HUES64 (cell line): Measurements from ENCODE around the gene TNF.
"Not testable (repeated sequence)": the region's sequence is repeated elsewhere in the genome, so short reads cannot be mapped to it uniquely, and the experiment has no call there.

Experiments used
- H3K27ac ChIP-seq: 2 replicates; pipeline ENCODE4 v1.7.0; 2013; ENCODE audit warnings: low read depth, low read length, inconsistent platforms
- H3K27me3 ChIP-seq: 2 replicates; pipeline ENCODE4 v1.6.1; 2013; ENCODE audit warnings: mild to moderate bottlenecking, low read length; ENCODE audit not compliant: insufficient read depth
- H3K36me3 ChIP-seq: 2 replicates; pipeline ENCODE4 v1.6.1; 2013; ENCODE audit warnings: mild to moderate bottlenecking, low read length; ENCODE audit not compliant: insufficient read depth
- H3K4me1 ChIP-seq: 2 replicates; pipeline ENCODE4 v1.6.1; 2013; ENCODE audit warnings: mild to moderate bottlenecking, low read length, moderate library complexity; ENCODE audit not compliant: insufficient read depth
- H3K4me3 ChIP-seq: 2 replicates; pipeline ENCODE4 v1.5.1; 2013; ENCODE audit warnings: mild to moderate bottlenecking, low read length, moderate library complexity
- H3K9ac ChIP-seq: 2 replicates; pipeline ENCODE4 v1.6.1; 2013; ENCODE audit warnings: mild to moderate bottlenecking, low read depth, low read length
- H3K9me3 ChIP-seq: 2 replicates; pipeline ENCODE4 v1.6.1; 2013; ENCODE audit warnings: low read depth, low read length; ENCODE audit not compliant: insufficient read depth
- WGBS: fragments of 150-250, 120-280 bp; methylation state at CpG from one replicate; pipeline ENCODE4 v1.1.7; 2013; ENCODE audit warnings: missing lambda C conversion rate; 5-methylcytosine and 5-hydroxymethylcytosine counted together

TNF gene

DNA sequence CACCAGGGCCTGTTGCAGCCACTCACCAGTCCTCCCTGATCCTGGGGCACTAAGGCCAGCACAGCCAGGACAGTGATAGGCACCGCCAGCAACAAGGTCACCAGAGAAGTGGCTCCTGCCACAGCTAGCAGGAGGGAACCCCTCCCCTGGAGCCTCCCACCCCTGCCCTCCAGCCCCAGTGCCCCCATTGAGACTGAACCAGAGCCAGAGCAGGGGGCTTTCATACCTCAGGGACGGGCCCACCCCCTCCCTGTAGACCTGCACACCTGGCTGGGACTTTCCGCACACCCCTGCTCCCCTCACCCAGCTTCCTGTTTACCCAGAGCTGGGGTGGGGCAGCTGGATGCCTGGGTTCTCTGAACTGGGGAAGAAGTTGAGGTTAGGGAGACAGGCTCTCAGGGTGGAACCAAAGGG lies 6.9 kb downstream of the TNF start, which contains the start of gene LTB:
LTB (minus strand) TSS at position 195 of the 414 bp plus-strand sequence; CDS start at position 188, 7 bp downstream.
- Histone ChIP-seq H3K27ac (no peak within 1 kb of the TSS), H3K9me3 (no peaks in the 10 kb centered on the region), H3K36me3 (no peaks in the 10 kb centered on the region), H3K9ac (peak within 1 kb of the TSS; percentile 75), H3K27me3 (peaks cover 15% of the 10 kb centered on the region; the same call in 1 of the 2 replicates), H3K4me3 (peak within 1 kb of the TSS; percentile 92), H3K4me1 (peaks cover 15% of the 10 kb centered on the region)
- 88% methylated on average over 3 of the region's 3 CpGs for WGBS

DNA sequence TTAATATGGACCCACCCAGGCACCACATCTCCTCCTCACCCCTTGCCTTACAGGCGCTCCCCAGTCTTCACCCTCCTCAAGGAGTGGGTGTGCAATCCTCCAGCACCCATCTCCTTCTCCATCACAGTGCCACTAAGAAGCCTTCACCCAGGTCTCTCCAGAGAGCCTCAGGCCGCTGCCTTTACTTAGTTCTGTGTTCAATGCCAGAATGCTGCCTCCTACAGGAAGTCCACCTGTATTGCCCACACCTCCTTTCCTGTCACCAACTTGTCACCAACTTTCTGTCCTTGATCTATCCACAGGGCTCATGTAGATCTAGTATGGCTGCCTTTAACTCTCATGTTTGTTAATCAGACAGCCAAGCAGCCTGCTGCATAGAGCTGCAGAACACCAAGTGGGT lies 10.1 kb downstream of the TNF start:
- no peak overlapping the region for H3K9ac ChIP-seq
- H3K27me3 ChIP-seq, result peaks cover 11% of the 10 kb centered on the region; the same call in 1 of the 2 replicates
- H3K4me1 ChIP-seq, result peaks cover 5% of the 10 kb centered on the region; the same call in 1 of the 2 replicates
- no peaks in the 10 kb centered on the region for H3K36me3 ChIP-seq
- H3K27ac ChIP-seq, result no peak overlapping the region
- H3K4me3 ChIP-seq, result no peak overlapping the region
- WGBS, result 55% methylated on average over 2 of the region's 2 CpGs
- H3K9me3 ChIP-seq, result no peaks in the 10 kb centered on the region

DNA sequence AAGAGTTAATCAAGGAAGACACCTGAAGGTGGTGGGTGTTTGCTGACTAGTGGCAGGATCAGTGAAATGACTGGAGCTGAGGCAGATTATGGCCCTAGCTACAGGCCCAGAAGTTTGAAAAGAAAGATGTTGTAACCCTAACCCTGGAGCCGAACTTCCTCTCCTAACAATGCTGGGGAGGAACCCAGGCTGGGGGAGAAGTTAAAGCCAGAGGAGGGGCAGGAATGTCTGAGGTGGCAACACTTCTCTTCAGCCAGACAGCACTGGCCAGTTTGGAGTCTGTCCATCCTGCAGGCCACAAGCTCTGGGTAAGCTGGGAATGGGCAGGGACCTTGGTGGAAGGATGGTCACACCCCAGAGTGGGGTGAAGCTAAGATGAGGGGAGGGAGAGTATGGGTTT lies 10.6 kb downstream of the TNF start, which contains the start of gene LST1:
LST1 (plus strand) TSS at position 270 of the 400 bp plus-strand sequence. CDS start 1,023 bp downstream, outside the sequence.
- WGBS, result 67% methylated on average over 1 of the region's 1 CpG
- Histone ChIP-seq H3K27ac (no peak within 1 kb of the TSS), H3K4me1 (peaks cover 5% of the 10 kb centered on the region; the same call in 1 of the 2 replicates), H3K9me3 (no peaks in the 10 kb centered on the region), H3K4me3 (no peak within 1 kb of the TSS), H3K27me3 (peaks cover 9% of the 10 kb centered on the region; the same call in 1 of the 2 replicates), H3K36me3 (no peaks in the 10 kb centered on the region), H3K9ac (no peak within 1 kb of the TSS)

DNA sequence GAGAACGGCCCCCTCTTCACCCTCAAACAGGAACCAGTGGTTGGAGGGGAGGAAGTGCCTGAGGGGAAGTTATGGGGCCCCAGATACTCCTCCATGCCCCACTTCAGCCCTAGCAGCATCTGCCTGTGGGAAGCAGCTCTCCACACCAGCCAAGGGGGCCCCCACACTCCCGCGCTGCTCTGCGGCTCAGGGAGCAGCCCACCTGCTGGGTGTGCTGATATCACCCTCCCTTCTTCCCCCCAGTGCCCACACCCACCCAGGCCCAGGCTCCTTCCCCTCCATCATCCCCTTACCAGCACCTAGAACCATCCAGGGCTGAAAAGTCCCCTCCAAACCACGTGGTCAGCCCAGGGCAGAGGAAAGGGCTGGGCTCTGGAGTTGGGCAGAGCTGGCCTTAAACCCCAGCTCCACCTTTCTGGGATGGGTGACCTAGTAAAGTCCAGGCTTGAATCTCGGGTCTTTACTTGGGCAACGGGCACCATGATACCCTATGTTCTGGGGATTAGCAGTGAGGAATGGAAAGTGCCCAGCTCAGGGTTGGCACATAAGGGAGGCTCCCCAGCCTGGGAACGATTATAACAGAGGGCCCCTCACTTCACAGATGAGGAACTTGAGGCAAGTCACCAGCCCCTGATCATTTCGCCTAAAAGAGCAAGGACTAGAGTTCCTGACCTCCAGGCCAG lies 11.4 kb downstream of the TNF start:
- Histone ChIP-seq H3K9ac (no peak overlapping the region), H3K36me3 (no peaks in the 10 kb centered on the region), H3K4me3 (no peak overlapping the region), H3K27ac (no peak overlapping the region), H3K4me1 (peaks cover 3% of the 10 kb centered on the region; the same call in 1 of the 2 replicates), H3K27me3 (peaks cover 7% of the 10 kb centered on the region; the same call in 1 of the 2 replicates), H3K9me3 (no peaks in the 10 kb centered on the region)
- WGBS, result 82% methylated on average over 8 of the region's 9 CpGs

DNA sequence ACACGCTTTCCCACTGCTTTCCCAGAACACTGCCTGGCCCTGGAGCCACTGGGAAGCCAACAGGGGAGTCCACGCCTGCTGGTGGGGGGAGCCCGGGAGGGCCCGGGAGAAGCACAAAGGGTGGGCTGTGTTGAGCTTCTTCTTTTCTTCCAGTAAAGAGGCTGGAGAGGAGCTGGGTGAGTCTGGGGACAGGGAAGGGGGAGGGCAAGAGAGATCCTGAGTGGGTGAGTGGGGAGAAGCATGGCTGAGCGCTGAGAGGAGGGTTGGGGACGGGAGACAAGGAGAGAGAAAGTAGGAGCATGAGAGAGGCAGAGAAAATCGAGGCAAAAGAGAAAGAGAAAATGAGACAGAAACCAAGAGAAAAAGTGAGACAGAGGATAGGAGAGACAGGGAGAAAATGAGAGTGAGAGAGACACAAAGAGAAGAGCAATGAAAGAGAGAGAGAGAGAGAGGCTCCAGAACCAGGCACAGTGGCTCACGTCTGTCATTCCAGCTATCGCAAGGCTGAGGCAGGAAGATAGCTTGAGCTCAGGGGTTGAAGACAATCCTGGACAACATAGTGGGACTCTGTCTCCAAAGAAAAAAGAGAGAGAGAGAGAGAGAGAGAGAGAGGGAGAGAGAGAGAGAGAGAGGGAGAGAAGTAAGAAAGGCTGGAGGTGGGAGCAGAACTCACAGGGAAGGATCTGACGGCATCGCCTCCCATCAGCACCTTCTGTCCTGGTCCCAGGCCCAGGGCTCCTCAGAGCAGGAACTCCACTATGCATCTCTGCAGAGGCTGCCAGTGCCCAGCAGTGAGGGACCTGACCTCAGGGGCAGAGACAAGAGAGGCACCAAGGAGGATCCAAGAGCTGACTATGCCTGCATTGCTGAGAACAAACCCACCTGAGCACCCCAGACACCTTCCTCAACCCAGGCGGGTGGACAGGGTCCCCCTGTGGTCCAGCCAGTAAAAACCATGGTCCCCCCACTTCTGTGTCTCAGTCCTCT lies 12.7 kb downstream of the TNF start:
- Histone ChIP-seq H3K9ac (no peak overlapping the region), H3K4me3 (no peak overlapping the region), H3K36me3 (no peaks in the 10 kb centered on the region), H3K27me3 (no peaks in the 10 kb centered on the region), H3K9me3 (no peaks in the 10 kb centered on the region), H3K27ac (no peak overlapping the region), H3K4me1 (no peaks in the 10 kb centered on the region)
- WGBS, result 78% methylated on average over 12 of the region's 12 CpGs

DNA sequence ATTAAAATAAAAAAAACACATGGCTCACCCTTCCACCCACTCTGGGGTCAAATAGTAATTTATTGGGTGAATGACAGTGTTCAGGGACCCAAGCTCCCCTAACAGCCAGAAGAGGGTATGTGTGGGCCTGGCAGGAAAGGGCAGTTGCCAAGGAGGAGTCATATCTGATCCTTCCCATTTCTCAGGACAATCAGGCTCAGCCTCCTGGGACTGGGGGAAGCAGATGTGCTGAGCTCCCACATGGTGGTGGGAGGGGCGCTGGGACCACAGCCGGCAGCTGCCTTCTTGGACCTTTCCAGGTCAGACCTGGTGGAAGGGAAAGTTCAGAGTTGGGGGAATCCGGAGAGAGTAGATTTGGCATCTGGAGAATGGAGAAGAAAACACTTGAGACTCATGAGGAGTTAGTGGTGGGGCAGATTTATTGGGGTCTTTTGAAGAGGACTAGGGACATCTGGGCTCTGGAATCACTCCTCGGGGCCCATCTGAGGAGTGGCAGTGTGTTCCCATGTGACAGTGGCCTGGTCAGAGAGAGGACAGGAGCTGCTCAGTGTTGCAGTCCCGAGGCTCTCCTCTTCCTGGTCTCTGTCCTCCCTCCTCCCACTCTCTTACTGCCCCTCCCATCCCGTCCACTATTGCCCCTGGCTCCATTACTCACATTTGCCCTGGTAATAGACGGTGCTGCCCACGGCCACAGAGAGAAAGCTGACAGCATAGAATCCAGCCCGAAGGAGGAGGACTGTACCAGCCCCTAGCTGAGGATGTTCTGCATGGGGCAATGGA lies 13.7 kb downstream of the TNF start:
- WGBS, result 81% methylated on average over 9 of the region's 9 CpGs
- Histone ChIP-seq H3K4me1 (no peaks in the 10 kb centered on the region), H3K36me3 (no peaks in the 10 kb centered on the region)

DNA sequence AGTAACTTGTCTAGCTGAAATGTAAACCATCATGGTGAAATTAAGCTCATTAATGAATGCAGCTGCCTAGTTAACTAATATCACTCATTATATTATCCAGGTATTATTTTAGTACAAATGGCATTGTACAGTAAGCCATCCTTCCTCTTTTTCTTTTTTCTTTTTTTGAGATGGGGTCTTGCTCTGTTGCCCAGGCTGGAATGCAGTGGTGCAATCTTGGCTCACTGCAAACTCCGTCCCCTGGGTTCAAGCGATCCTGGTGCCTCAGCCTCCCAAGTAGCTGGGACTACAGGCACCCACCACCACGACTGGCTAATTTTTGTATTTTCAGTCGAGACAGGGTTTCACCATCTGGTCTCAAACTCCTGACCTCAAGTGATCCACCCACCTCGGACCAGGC lies 15.3 kb downstream of the TNF start:
- H3K36me3 ChIP-seq, H3K4me3 ChIP-seq, H3K27ac ChIP-seq, H3K9ac ChIP-seq, H3K4me1 ChIP-seq, H3K9me3 ChIP-seq, H3K27me3 ChIP-seq: not testable (repeated sequence)
- WGBS, result 95% methylated on average over 5 of the region's 5 CpGs

More for the DNA sequence above, 13.7 kb downstream of the TNF start:
- H3K4me3 ChIP-seq, result no peak overlapping the region
- no peak overlapping the region for H3K9ac ChIP-seq
- no peaks in the 10 kb centered on the region for H3K9me3 ChIP-seq
- H3K27ac ChIP-seq, result no peak overlapping the region
- no peaks in the 10 kb centered on the region for H3K27me3 ChIP-seq

DNA sequence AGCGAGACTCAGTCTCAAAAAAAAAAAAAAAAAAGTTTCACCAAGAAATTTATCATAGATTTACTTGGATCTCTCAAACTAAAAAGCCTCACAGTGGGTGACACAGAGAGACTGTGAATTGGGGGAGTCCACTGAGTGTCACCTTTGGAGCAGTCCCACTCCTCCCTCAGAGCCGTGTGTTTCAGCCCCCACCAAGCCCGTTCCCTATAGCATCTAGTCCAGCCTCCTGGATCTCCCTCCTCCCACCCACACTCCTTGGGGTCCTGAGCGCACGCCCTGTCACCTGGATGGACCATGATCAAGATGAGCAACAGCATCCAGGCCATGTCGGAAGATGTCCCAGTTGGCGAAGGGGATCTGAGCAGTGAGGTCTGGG lies 17.0 kb downstream of the TNF start:
- WGBS, result 95% methylated on average over 7 of the region's 7 CpGs
- no peak overlapping the region for H3K27ac ChIP-seq
- no peaks in the 10 kb centered on the region for H3K4me1 ChIP-seq
- no peak overlapping the region for H3K4me3 ChIP-seq
- H3K27me3 ChIP-seq, result no peaks in the 10 kb centered on the region
- no peak overlapping the region for H3K9ac ChIP-seq
- no peaks in the 10 kb centered on the region for H3K36me3 ChIP-seq
- no peaks in the 10 kb centered on the region for H3K9me3 ChIP-seq

DNA sequence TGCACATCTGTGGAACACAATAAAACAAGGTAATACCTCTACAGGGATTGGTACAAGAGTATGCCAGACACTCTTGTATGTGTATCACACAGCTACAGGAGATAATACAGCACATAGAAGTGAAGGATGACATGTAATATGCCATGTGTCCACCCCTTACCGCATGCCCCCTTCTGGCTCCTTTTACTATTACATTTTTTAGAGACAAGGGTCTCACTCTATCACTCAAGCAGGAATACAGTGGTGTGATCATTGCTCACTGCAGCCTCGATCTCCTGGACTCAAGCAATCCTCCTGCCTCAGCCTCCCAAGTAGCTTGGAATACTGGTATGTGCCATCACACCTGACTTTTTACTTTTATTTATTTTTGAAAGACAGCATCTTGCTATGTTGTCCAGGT lies 21.6 kb downstream of the TNF start:
- Histone ChIP-seq H3K9me3 (no peaks in the 10 kb centered on the region), H3K4me1 (no peaks in the 10 kb centered on the region), H3K36me3 (no peaks in the 10 kb centered on the region), H3K9ac (no peak overlapping the region), H3K27me3 (no peaks in the 10 kb centered on the region), H3K4me3 (no peak overlapping the region), H3K27ac (no peak overlapping the region)
- WGBS, result 45% methylated on average over 2 of the region's 2 CpGs

DNA sequence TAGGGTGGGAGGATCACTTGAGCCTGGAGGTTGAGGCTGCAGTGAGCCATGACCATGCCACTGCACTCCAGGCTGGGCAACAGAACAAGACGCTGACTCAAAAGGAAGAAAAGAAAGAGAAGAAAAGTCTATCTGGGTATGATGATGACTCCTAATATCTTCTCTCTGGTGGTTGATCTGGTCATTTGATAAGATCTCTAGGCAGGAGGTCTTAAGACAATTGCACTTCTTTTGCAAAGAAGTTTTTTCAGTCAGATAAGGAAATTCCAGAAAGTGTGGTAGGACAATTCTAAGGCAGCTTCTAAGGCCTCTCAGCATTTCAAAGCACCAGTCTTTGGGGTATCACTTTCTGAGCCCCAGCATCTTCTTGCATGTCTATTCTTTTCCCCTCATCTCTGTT lies 32.0 kb downstream of the TNF start:
- WGBS, result 73% methylated on average over 1 of the region's 1 CpG
- Histone ChIP-seq H3K4me1 (no peaks in the 10 kb centered on the region), H3K4me3 (no peak overlapping the region), H3K27me3 (no peaks in the 10 kb centered on the region), H3K9ac (no peak overlapping the region), H3K9me3 (no peaks in the 10 kb centered on the region), H3K36me3 (no peaks in the 10 kb centered on the region), H3K27ac (no peak overlapping the region)
